MM.1S (cell line): Measurements from ENCODE around the gene SDK1.

Experiments used
- DNase-seq: peaks from one replicate; pipeline ENCODE4 v3.0.0-alpha.2; 2015
- H2AFZ ChIP-seq: fragments of 300-600 bp; sonication (generic); 2 replicates; pipeline ENCODE4 v1.6.0; 2016; ENCODE audit warnings: antibody characterized with exemption, low read length
- H3F3A ChIP-seq: fragments of 300-600 bp; sonication (generic); 2 replicates; pipeline ENCODE4 v1.6.1; 2016; ENCODE audit warnings: mild to moderate bottlenecking, antibody characterized with exemption, low read length, moderate library complexity, mixed read lengths; ENCODE audit not compliant: insufficient read depth
- H3K27ac ChIP-seq: fragments of 300-600 bp; sonication (generic); 2 replicates; pipeline ENCODE4 v1.5.1; 2016; ENCODE audit warnings: mild to moderate bottlenecking, low read length
- H3K27me3 ChIP-seq: fragments of 300-600 bp; sonication (generic); replicated peaks from 2 replicates; pipeline ENCODE4 v1.6.0; 2016; ENCODE audit warnings: low read length; ENCODE audit not compliant: insufficient read depth
- H3K36me3 ChIP-seq: fragments of 300-600 bp; sonication (generic); replicated peaks from 2 replicates; pipeline ENCODE4 v1.6.1; 2016; ENCODE audit warnings: mild to moderate bottlenecking, low read length, mixed read lengths; ENCODE audit not compliant: insufficient read depth
- H3K4me1 ChIP-seq: fragments of 300-600 bp; sonication (generic); 2 replicates; pipeline ENCODE4 v1.6.1; 2016; ENCODE audit warnings: low read length, mixed read lengths
- H3K4me2 ChIP-seq: fragments of 300-600 bp; sonication (generic); 2 replicates; pipeline ENCODE4 v1.6.0; 2016; ENCODE audit warnings: low read depth, low read length
- H3K4me3 ChIP-seq: fragments of 300-600 bp; sonication (generic); 2 replicates; pipeline ENCODE4 v1.5.1; 2016; ENCODE audit warnings: low read length, mixed read lengths
- H3K79me2 ChIP-seq: fragments of 300-600 bp; sonication (generic); 2 replicates; pipeline ENCODE4 v1.6.1; 2016; ENCODE audit warnings: mixed run types, low read length, mixed read lengths
- H3K9ac ChIP-seq: fragments of 300-600 bp; sonication (generic); 2 replicates; pipeline ENCODE4 v1.6.1; 2016; ENCODE audit warnings: low read length, mixed read lengths
- H3K9me2 ChIP-seq: fragments of 300-600 bp; sonication (generic); replicated peaks from 2 replicates; pipeline ENCODE4 v1.6.1; 2016; ENCODE audit warnings: mild to moderate bottlenecking, low read length, mixed read lengths; ENCODE audit not compliant: insufficient read depth
- H3K9me3 ChIP-seq: fragments of 300-600 bp; sonication (generic); replicated peaks from 2 replicates; pipeline ENCODE4 v1.6.1; 2016; ENCODE audit warnings: mild to moderate bottlenecking, low read length, mixed read lengths; ENCODE audit not compliant: insufficient read depth
- H4K20me1 ChIP-seq: fragments of 300-600 bp; sonication (generic); 2 replicates; pipeline ENCODE4 v1.6.1; 2016; ENCODE audit warnings: mild to moderate bottlenecking, low read length, moderate library complexity, mixed read lengths; ENCODE audit not compliant: insufficient read depth
- EZH2 ChIP-seq: fragments of 300-600 bp; sonication (generic); optimal IDR thresholded peaks from 2 replicates; pipeline ENCODE3; 2017; ENCODE audit warnings: low read depth, mild to moderate bottlenecking, antibody characterized with exemption, low read length, mixed read lengths
- EZH2phosphoT487 ChIP-seq: fragments of 300-600 bp; sonication (generic); IDR thresholded peaks from 2 replicates; pipeline ENCODE4 v1.6.1; 2018; ENCODE audit warnings: antibody characterized with exemption, low read length
- TF ChIP-seq, protein P1 (sequence below): fragments of 300-600 bp; sonication (generic); IDR thresholded peaks from 2 replicates; pipeline ENCODE4 v1.5.1; 2016; ENCODE audit warnings: antibody characterized with exemption, low read length, mixed read lengths

Gene SDK1

DNA sequence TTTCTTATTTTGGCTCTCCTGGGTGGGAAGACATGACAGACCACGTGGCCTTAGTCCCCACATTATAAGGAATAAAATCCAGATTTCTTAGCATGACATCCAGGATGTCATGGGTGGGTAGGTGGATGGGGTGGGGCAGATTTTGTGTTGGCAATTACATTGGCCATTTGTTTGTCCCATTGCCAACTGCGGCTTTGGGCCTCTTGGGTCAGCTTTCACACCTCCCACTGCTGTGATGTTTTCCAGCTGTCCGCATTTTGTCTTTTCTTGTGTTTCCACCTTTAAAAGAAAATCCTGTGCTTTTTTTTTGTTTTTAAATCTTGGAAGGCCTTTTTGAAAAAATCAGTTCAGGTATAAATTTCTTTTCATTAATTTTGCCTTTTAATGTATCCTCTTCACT is 237.0 kb downstream of the SDK1 start:
- H3K4me2 ChIP-seq = no peak overlapping the region
- no peaks in the 10 kb centered on the region for H3K4me1 ChIP-seq
- no peak overlapping the region for H3K4me3 ChIP-seq
- no peaks in the 10 kb centered on the region for H3K9me2 ChIP-seq
- H3K9me3 ChIP-seq = no peaks in the 10 kb centered on the region
- H3K27me3 ChIP-seq = no peaks in the 10 kb centered on the region
- no peaks in the 10 kb centered on the region for H4K20me1 ChIP-seq
- H3K27ac ChIP-seq = no peak overlapping the region
- H3K9ac ChIP-seq = no peak overlapping the region
- no peak overlapping the region for H2AFZ ChIP-seq
- H3K79me2 ChIP-seq = no peaks in the 10 kb centered on the region
- H3F3A ChIP-seq = no peaks in the 10 kb centered on the region
- DNase-seq = no peak
- no peaks in the 10 kb centered on the region for H3K36me3 ChIP-seq
- TF ChIP-seq EZH2phosphoT487 (no peak), EZH2 (no peak)
- TF ChIP-seq, protein P1, sequence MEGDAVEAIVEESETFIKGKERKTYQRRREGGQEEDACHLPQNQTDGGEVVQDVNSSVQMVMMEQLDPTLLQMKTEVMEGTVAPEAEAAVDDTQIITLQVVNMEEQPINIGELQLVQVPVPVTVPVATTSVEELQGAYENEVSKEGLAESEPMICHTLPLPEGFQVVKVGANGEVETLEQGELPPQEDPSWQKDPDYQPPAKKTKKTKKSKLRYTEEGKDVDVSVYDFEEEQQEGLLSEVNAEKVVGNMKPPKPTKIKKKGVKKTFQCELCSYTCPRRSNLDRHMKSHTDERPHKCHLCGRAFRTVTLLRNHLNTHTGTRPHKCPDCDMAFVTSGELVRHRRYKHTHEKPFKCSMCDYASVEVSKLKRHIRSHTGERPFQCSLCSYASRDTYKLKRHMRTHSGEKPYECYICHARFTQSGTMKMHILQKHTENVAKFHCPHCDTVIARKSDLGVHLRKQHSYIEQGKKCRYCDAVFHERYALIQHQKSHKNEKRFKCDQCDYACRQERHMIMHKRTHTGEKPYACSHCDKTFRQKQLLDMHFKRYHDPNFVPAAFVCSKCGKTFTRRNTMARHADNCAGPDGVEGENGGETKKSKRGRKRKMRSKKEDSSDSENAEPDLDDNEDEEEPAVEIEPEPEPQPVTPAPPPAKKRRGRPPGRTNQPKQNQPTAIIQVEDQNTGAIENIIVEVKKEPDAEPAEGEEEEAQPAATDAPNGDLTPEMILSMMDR = no peak

DNA sequence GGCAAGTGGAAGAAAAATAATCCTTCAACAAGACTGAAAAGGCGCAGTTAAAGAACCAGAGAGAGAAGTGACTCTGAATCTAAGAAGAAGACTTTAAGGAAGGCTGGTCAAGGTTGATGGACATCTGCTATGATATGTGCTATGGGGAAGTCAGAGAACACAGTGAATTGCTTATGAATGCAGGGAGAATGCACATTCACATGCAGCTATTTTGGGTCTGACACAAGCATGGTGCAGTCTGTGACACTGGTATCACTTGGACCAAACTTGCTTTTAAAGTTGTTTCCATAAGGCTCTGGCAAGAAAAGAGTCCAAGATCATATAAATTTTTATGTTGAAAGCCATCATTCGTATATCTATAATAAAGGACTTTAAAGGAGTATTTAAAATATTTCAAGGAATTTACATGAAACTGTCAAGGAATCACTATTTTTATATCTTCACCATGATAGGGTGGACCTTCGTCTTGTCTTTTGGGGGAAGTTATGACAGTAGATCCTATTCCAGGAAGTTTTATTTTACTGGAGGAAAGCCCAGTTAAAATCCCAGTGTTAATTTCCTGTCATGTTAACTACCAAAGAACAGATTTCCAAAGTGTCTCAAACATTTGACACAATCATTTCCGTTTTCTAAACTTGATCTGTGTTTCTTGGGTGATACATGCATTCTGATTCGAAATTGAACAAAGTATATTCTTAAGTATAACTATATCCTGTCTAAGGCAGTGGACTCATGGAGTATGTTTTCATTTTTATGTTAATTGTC is 239.6 kb downstream of the SDK1 start:
- Histone ChIP-seq H2AFZ (no peak overlapping the region), H3K27ac (no peak overlapping the region), H3K4me2 (no peak overlapping the region), H3K4me1 (no peaks in the 10 kb centered on the region), H3K36me3 (no peaks in the 10 kb centered on the region), H3K79me2 (no peaks in the 10 kb centered on the region), H3K9me2 (no peaks in the 10 kb centered on the region), H3K4me3 (no peak overlapping the region), H4K20me1 (no peaks in the 10 kb centered on the region), H3K9me3 (no peaks in the 10 kb centered on the region), H3K9ac (no peak overlapping the region), H3K27me3 (no peaks in the 10 kb centered on the region), H3F3A (no peaks in the 10 kb centered on the region)
- no peak for TF ChIP-seq EZH2phosphoT487
- no peak for DNase-seq

DNA sequence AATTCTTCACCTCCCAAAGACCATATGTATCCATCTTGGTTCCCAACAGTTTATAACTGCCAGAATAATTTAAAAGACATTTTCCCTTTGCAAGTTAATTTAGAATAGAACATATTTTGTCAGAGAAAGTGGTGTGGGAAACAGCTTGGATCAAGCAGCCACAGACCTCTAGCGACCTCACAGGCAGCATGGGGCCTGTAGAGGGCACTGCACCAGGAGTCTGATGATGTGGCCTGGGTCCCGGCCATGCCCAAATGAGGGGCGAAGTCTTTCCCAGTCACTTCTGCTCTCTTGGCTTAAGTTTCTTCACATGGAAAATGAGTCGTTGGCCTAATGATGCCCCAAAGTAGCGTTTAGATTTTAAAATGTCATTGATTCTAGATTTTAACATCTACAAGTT is 243.2 kb downstream of the SDK1 start:
- Histone ChIP-seq H3K4me2 (no peak overlapping the region), H3K27me3 (no peaks in the 10 kb centered on the region), H2AFZ (no peak overlapping the region), H3K9me2 (no peaks in the 10 kb centered on the region), H3F3A (no peaks in the 10 kb centered on the region), H3K27ac (no peak overlapping the region), H3K4me1 (no peaks in the 10 kb centered on the region), H3K36me3 (no peaks in the 10 kb centered on the region), H4K20me1 (no peaks in the 10 kb centered on the region), H3K79me2 (no peaks in the 10 kb centered on the region), H3K9ac (no peak overlapping the region), H3K4me3 (no peak overlapping the region), H3K9me3 (no peaks in the 10 kb centered on the region)
- TF ChIP-seq, protein P1 = no peak
- TF ChIP-seq EZH2 (no peak), EZH2phosphoT487 (no peak)
- no peak for DNase-seq

DNA sequence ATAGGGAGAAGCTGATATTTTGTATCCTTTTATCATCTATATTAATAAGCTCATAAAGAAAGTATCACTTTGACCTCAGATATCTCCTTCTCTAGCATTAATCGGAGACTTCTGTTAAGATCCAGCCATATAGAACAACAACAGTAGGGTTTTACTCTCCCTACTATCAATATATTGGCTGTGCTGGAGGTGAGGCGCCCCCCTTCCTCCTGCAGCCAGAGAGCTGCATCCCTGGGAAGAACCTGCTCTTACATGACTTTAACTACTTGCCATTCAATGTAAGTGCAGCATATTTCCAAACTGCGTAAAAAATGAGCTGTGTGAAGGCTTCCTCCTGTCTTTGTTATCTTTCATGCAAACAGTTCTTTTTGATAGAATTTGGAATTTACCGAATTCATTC is 247.8 kb downstream of the SDK1 start:
- Histone ChIP-seq H3K9me2 (no peaks in the 10 kb centered on the region), H2AFZ (no peak overlapping the region), H3K27me3 (no peaks in the 10 kb centered on the region), H3K9me3 (no peaks in the 10 kb centered on the region), H3K79me2 (no peaks in the 10 kb centered on the region), H3K4me1 (no peaks in the 10 kb centered on the region), H3K36me3 (no peaks in the 10 kb centered on the region), H3K4me3 (no peak overlapping the region), H3K4me2 (no peak overlapping the region), H3K27ac (no peak overlapping the region), H3F3A (no peaks in the 10 kb centered on the region), H4K20me1 (no peaks in the 10 kb centered on the region), H3K9ac (no peak overlapping the region)
- TF ChIP-seq, protein P1 = no peak
- no peak for TF ChIP-seq EZH2
- no peak for TF ChIP-seq EZH2phosphoT487
- no peak for DNase-seq
